Measurements from ENCODE around the gene FGF14. TPM values are rescaled to one million over a fixed set of nuclear protein-coding genes. Genes with fewer than 3 reads are reported as not detected.

Gene FGF14
- polyA plus RNA-seq, 1 donor (not counting 4 experiments of a cell fraction or from before 2014, with no cell fraction given) = 0.09 TPM

GRCh38 chr13:101798437-101798836 is 603.4 kb downstream of the FGF14 start:
- no peak for FAIRE-seq

GRCh38 chr13:101795460-101795859 is 606.4 kb downstream of the FGF14 start:
- Histone ChIP-seq H3K27me3 (ENCODE audit: control insufficient read depth, extremely low read depth, insufficient read depth, low read length) (no peaks in the 10 kb centered on the region), H3K9me1 (ENCODE audit: control insufficient read depth, extremely low read depth, insufficient read depth, low read length) (no peaks in the 10 kb centered on the region), H3K36me3 (ENCODE audit: control insufficient read depth in 2 of 2, extremely low read depth in 1 of 2, insufficient read depth in 2 of 2, low read length in 2 of 2) (no peaks in the 10 kb centered on the region), H3K4me2 (ENCODE audit: control insufficient read depth, extremely low read depth, insufficient read depth, low read depth, low read length) (no peak overlapping the region), H3K27ac (ENCODE audit: control insufficient read depth, insufficient read depth, low read length) (no peak overlapping the region), H4K20me1 (ENCODE audit: control insufficient read depth, extremely low read depth, insufficient read depth, low read length) (no peaks in the 10 kb centered on the region), H3K4me1 (ENCODE audit: control insufficient read depth, extremely low read depth, insufficient read depth, low read length) (no peaks in the 10 kb centered on the region), H3K79me2 (ENCODE audit: control insufficient read depth, insufficient read depth, low read length) (no peaks in the 10 kb centered on the region), H3K9ac (ENCODE audit: control insufficient read depth, extremely low read depth, insufficient read depth, low read length) (no peak overlapping the region), H2AFZ (ENCODE audit: control insufficient read depth, low read length) (no peak overlapping the region), H3K9me3 (ENCODE audit: control insufficient read depth, low read depth, low read length) (no peaks in the 10 kb centered on the region), H3K4me3 (ENCODE audit: control insufficient read depth in 2 of 3, extremely low read depth in 1 of 3, insufficient read depth in 2 of 3, low read depth in 1 of 3, low read length in 3 of 3) (no peak overlapping the region)
- TF ChIP-seq EZH2 (IDR thresholded peaks at IDR 0.05; ENCODE audit: low read length) = no peak
- no peak for TF ChIP-seq CTCF (optimal IDR thresholded peaks at IDR 0.05 in 1 of 3, IDR thresholded peaks at IDR 0.05 in 1 of 3, conservative IDR thresholded peaks at IDR 0.05 in 1 of 3; ENCODE audit: extremely low read depth in 1 of 3, insufficient read depth in 2 of 3, low read length in 3 of 3)
- DNase-seq (ENCODE audit: low read depth, low spot score) (no peak), FAIRE-seq (no peak)
- dilution Hi-C loops (cut with MboI; ENCODE audit: extremely low pct_ligation_motif_present, low sequenced_read_pairs) = no loop called here

More at GRCh38 chr13:101798437-101798836, 603.4 kb downstream of the FGF14 start:
- Histone ChIP-seq H3K79me2 (ENCODE audit: control insufficient read depth, insufficient read depth, low read length) (no peaks in the 10 kb centered on the region), H3K4me2 (ENCODE audit: control insufficient read depth, extremely low read depth, insufficient read depth, low read depth, low read length) (no peak overlapping the region), H3K27ac (ENCODE audit: control insufficient read depth, insufficient read depth, low read length) (no peak overlapping the region), H3K9ac (ENCODE audit: control insufficient read depth, extremely low read depth, insufficient read depth, low read length) (no peak overlapping the region), H2AFZ (ENCODE audit: control insufficient read depth, low read length) (no peak overlapping the region), H4K20me1 (ENCODE audit: control insufficient read depth, extremely low read depth, insufficient read depth, low read length) (no peaks in the 10 kb centered on the region), H3K9me1 (ENCODE audit: control insufficient read depth, extremely low read depth, insufficient read depth, low read length) (no peaks in the 10 kb centered on the region), H3K36me3 (ENCODE audit: control insufficient read depth in 2 of 2, extremely low read depth in 1 of 2, insufficient read depth in 2 of 2, low read length in 2 of 2) (no peaks in the 10 kb centered on the region), H3K4me1 (ENCODE audit: control insufficient read depth, extremely low read depth, insufficient read depth, low read length) (no peaks in the 10 kb centered on the region), H3K4me3 (ENCODE audit: control insufficient read depth in 2 of 3, extremely low read depth in 1 of 3, insufficient read depth in 2 of 3, low read depth in 1 of 3, low read length in 3 of 3) (no peak overlapping the region), H3K9me3 (ENCODE audit: control insufficient read depth, low read depth, low read length) (no peaks in the 10 kb centered on the region), H3K27me3 (ENCODE audit: control insufficient read depth, extremely low read depth, insufficient read depth, low read length) (no peaks in the 10 kb centered on the region)
- DNase-seq (ENCODE audit: low read depth, low spot score) = no peak
- dilution Hi-C loops (cut with MboI; ENCODE audit: extremely low pct_ligation_motif_present, low sequenced_read_pairs) = no loop called here
- TF ChIP-seq CTCF (optimal IDR thresholded peaks at IDR 0.05 in 1 of 3, IDR thresholded peaks at IDR 0.05 in 1 of 3, conservative IDR thresholded peaks at IDR 0.05 in 1 of 3; ENCODE audit: extremely low read depth in 1 of 3, insufficient read depth in 2 of 3, low read length in 3 of 3) = no peak
- no peak for TF ChIP-seq EZH2 (IDR thresholded peaks at IDR 0.05; ENCODE audit: low read length)

Data from keratinocyte (primary cell).